HCT116 (cell line): ENCODE results near the gene PRSS56.

Experiments used
- CEBPB ChIP-seq: IDR thresholded peaks from 2 replicates; pipeline ENCODE4 v1.6.1; 2012; ENCODE audit warnings: low read depth
- CTCF ChIP-seq, 3 experiments: fragments of 200-600 bp in 1 of 3; sonication (generic) in 1 of 3; IDR thresholded peaks in 2 of 3; conservative IDR thresholded peaks in 1 of 3; 2 replicates each; pipeline ENCODE4 v1.5.1; 2012 to 2017; ENCODE audit warnings: low read depth in 2 of 3, low read length in 2 of 3, antibody characterized with exemption in 1 of 3, borderline replicate concordance in 1 of 3, control low read depth in 1 of 3, mild to moderate bottlenecking in 1 of 3, mixed read lengths in 1 of 3, mixed run types in 1 of 3, moderate library complexity in 1 of 3; ENCODE audit not compliant: insufficient read depth in 1 of 3
- EGR1 ChIP-seq: IDR thresholded peaks from 2 replicates; pipeline ENCODE4 v1.6.1; 2012; ENCODE audit warnings: low read depth
- POLR2A ChIP-seq: IDR thresholded peaks from 2 replicates; pipeline ENCODE4 v1.7.0; 2011; ENCODE audit warnings: borderline replicate concordance; ENCODE audit not compliant: insufficient read depth, insufficient read length; ENCODE audit errors: extremely low read depth
- SIN3A ChIP-seq: IDR thresholded peaks from 2 replicates; pipeline ENCODE4 v1.6.1; 2012; ENCODE audit warnings: low read depth
- YY1 ChIP-seq: IDR thresholded peaks from 2 replicates; pipeline ENCODE4 v1.6.1; 2011; ENCODE audit warnings: low read length, low read depth, moderate library complexity, mild to moderate bottlenecking; ENCODE audit not compliant: insufficient replicate concordance; ENCODE audit errors: extremely low read depth
- ZBTB33 ChIP-seq: IDR thresholded peaks from 2 replicates; pipeline ENCODE4 v1.6.1; 2011; ENCODE audit warnings: mild to moderate bottlenecking, low read length, moderate library complexity; ENCODE audit not compliant: insufficient replicate concordance; ENCODE audit errors: extremely low read depth
- ZFX ChIP-seq: fragments of 450-650 bp; IDR thresholded peaks from 2 replicates; pipeline ENCODE4 v1.6.1; 2017

- no peak for TF ChIP-seq ZFX
- TF ChIP-seq YY1, result no peak
- TF ChIP-seq CEBPB, result no peak
- no peak for TF ChIP-seq POLR2A
- no peak for TF ChIP-seq CTCF (IDR thresholded peaks at IDR 0.05 in 2 of 3, conservative IDR thresholded peaks at IDR 0.05 in 1 of 3; ENCODE audit: borderline replicate concordance in 1 of 3, insufficient read depth in 1 of 3, low read depth in 2 of 3, low read length in 2 of 3)
- TF ChIP-seq ZBTB33, result no peak
- no peak for TF ChIP-seq SIN3A
- TF ChIP-seq EGR1, result no peak
Observed at GRCh38 chr2:232551776-232552175, 31.6 kb downstream of the PRSS56 start.
